ENCODE results near the gene ERCC2.

DNA sequence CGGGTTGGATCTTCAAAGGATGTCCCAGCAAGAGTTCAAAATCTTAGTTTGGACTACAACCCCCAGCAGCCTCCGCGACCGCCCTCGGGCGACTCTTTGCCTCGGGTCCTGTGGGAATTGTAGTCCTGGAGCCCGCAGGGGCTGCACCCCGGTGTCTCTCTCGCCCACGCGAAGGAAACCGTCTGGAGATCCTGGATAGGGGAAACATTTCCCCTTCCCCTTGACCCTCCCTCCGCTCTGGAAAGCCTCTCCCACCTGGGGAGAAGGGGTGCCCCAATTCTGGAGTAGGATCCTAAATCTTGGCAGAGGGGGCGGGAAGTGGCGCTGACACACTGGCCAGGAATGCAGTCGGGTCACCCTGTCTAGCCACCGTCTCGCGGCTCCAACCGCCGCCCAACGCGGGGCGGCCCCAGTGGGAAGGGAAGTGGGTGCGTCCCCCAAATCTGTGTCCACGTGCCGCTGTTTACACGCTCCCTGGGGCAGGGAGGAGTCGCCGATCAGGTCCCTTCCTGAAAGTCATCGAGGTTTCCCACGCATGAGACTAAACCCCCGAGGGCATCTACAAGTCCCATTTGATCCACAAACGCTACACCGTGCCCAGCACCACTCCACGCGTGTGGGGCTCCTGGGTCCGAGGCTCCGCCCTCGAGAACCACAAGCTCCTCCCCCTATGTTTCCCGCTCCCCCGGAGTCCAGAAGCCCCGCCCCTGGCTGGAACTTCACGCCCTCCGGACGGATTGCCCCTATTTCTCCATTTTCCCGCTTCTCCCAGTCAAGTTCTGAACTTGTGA is 35.3 kb upstream of the ERCC2 start:
- TF ChIP-seq, protein P1, sequence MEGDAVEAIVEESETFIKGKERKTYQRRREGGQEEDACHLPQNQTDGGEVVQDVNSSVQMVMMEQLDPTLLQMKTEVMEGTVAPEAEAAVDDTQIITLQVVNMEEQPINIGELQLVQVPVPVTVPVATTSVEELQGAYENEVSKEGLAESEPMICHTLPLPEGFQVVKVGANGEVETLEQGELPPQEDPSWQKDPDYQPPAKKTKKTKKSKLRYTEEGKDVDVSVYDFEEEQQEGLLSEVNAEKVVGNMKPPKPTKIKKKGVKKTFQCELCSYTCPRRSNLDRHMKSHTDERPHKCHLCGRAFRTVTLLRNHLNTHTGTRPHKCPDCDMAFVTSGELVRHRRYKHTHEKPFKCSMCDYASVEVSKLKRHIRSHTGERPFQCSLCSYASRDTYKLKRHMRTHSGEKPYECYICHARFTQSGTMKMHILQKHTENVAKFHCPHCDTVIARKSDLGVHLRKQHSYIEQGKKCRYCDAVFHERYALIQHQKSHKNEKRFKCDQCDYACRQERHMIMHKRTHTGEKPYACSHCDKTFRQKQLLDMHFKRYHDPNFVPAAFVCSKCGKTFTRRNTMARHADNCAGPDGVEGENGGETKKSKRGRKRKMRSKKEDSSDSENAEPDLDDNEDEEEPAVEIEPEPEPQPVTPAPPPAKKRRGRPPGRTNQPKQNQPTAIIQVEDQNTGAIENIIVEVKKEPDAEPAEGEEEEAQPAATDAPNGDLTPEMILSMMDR (IDR thresholded peaks at IDR 0.05): no peak
- peak; percentile 17 for TF ChIP-seq POLR2A (IDR thresholded peaks at IDR 0.05)
